GM23338 (cell line): Measurements from ENCODE around the gene CMPK1.

Experiments used
- CREB1 ChIP-seq: fragments of 250-450 bp; sonication (Bioruptor Pico); IDR thresholded peaks from 2 replicates; pipeline ENCODE4 v1.5.0; 2020; ENCODE audit warnings: low read depth, mild to moderate bottlenecking, moderate library complexity
- EZH2 ChIP-seq: fragments of 200-600 bp; sonication (generic); IDR thresholded peaks from one replicate; pipeline ENCODE4 v1.8.0; 2017; ENCODE audit warnings: antibody characterized with exemption, mild to moderate bottlenecking, low read depth; ENCODE audit not compliant: unreplicated experiment
- POLR2AphosphoS5 ChIP-seq: IDR thresholded peaks from 2 replicates; pipeline ENCODE4 v1.6.1; 2016; ENCODE audit warnings: antibody characterized with exemption, low read depth
- TF ChIP-seq, protein P1 (sequence below), 2 experiments: fragments of 200-600 bp in 1 of 2; sonication (generic) in 1 of 2; conservative IDR thresholded peaks; 2 replicates each; pipeline versions ENCODE4 v1.5.1 to v1.6.1; 2016 to 2017; ENCODE audit warnings: antibody characterized with exemption in 2 of 2, low read depth in 2 of 2, mild to moderate bottlenecking in 2 of 2, moderate library complexity in 1 of 2
- TF ChIP-seq, protein P2 (sequence below): fragments of 250-450 bp; sonication (Bioruptor Pico); IDR thresholded peaks from 2 replicates; pipeline ENCODE4 v1.5.0; 2020; ENCODE audit warnings: mild to moderate bottlenecking, moderate library complexity

DNA sequence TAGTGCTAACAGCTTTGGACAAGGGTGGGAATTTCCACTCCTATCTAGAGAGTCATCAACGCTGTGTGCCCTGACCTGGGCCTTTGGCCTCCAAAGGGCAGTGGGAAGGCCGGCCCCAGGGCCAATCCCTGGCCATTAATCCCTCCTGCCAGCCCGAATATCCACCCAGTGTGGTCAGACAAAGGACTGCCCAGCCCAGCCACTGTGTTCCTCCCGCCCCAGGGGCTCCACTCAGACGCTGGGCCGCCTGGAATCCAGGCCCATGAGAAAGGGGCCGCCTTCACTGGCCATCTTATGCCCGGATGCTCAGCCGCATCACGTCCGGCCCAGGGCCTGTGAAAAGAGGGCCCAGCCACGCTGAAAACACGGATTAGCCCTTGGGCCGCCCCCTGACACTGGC, 78.8 kb downstream of the CMPK1 start:
- TF ChIP-seq CREB1 (CRISPR knock-in tag) (no peak), EZH2 (no peak), POLR2AphosphoS5 (no peak)
- TF ChIP-seq, protein P1, sequence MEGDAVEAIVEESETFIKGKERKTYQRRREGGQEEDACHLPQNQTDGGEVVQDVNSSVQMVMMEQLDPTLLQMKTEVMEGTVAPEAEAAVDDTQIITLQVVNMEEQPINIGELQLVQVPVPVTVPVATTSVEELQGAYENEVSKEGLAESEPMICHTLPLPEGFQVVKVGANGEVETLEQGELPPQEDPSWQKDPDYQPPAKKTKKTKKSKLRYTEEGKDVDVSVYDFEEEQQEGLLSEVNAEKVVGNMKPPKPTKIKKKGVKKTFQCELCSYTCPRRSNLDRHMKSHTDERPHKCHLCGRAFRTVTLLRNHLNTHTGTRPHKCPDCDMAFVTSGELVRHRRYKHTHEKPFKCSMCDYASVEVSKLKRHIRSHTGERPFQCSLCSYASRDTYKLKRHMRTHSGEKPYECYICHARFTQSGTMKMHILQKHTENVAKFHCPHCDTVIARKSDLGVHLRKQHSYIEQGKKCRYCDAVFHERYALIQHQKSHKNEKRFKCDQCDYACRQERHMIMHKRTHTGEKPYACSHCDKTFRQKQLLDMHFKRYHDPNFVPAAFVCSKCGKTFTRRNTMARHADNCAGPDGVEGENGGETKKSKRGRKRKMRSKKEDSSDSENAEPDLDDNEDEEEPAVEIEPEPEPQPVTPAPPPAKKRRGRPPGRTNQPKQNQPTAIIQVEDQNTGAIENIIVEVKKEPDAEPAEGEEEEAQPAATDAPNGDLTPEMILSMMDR (conservative IDR thresholded peaks at IDR 0.05; ENCODE audit: low read depth in 2 of 2): no peak
- TF ChIP-seq, protein P2, sequence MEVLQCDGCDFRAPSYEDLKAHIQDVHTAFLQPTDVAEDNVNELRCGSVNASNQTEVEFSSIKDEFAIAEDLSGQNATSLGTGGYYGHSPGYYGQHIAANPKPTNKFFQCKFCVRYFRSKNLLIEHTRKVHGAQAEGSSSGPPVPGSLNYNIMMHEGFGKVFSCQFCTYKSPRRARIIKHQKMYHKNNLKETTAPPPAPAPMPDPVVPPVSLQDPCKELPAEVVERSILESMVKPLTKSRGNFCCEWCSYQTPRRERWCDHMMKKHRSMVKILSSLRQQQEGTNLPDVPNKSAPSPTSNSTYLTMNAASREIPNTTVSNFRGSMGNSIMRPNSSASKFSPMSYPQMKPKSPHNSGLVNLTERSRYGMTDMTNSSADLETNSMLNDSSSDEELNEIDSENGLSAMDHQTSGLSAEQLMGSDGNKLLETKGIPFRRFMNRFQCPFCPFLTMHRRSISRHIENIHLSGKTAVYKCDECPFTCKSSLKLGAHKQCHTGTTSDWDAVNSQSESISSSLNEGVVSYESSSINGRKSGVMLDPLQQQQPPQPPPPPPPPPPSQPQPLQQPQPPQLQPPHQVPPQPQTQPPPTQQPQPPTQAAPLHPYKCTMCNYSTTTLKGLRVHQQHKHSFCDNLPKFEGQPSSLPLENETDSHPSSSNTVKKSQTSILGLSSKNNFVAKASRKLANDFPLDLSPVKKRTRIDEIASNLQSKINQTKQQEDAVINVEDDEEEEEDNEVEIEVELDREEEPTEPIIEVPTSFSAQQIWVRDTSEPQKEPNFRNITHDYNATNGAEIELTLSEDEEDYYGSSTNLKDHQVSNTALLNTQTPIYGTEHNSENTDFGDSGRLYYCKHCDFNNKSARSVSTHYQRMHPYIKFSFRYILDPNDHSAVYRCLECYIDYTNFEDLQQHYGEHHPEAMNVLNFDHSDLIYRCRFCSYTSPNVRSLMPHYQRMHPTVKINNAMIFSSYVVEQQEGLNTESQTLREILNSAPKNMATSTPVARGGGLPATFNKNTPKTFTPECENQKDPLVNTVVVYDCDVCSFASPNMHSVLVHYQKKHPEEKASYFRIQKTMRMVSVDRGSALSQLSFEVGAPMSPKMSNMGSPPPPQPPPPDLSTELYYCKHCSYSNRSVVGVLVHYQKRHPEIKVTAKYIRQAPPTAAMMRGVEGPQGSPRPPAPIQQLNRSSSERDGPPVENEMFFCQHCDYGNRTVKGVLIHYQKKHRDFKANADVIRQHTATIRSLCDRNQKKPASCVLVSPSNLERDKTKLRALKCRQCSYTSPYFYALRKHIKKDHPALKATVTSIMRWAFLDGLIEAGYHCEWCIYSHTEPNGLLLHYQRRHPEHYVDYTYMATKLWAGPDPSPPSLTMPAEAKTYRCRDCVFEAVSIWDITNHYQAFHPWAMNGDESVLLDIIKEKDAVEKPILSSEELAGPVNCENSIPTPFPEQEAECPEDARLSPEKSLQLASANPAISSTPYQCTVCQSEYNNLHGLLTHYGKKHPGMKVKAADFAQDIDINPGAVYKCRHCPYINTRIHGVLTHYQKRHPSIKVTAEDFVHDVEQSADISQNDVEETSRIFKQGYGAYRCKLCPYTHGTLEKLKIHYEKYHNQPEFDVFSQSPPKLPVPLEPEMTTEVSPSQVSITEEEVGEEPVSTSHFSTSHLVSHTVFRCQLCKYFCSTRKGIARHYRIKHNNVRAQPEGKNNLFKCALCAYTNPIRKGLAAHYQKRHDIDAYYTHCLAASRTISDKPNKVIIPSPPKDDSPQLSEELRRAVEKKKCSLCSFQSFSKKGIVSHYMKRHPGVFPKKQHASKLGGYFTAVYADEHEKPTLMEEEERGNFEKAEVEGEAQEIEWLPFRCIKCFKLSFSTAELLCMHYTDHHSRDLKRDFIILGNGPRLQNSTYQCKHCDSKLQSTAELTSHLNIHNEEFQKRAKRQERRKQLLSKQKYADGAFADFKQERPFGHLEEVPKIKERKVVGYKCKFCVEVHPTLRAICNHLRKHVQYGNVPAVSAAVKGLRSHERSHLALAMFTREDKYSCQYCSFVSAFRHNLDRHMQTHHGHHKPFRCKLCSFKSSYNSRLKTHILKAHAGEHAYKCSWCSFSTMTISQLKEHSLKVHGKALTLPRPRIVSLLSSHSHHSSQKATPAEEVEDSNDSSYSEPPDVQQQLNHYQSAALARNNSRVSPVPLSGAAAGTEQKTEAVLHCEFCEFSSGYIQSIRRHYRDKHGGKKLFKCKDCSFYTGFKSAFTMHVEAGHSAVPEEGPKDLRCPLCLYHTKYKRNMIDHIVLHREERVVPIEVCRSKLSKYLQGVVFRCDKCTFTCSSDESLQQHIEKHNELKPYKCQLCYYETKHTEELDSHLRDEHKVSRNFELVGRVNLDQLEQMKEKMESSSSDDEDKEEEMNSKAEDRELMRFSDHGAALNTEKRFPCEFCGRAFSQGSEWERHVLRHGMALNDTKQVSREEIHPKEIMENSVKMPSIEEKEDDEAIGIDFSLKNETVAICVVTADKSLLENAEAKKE: no peak
